H9 (cell line): Measurements from ENCODE around the gene IL3RA. TPM values are rescaled to one million over a fixed set of nuclear protein-coding genes. Genes with fewer than 3 reads are reported as not detected.

Experiments
- DNase-seq: peaks from one replicate; pipeline ENCODE4 v3.0.0-alpha.2; 2017
- H2AFZ ChIP-seq: one replicate; pipeline ENCODE4 v1.6.1; 2013; ENCODE audit warnings: mild to moderate bottlenecking, low read length, control low read depth, moderate library complexity
- H2AK5ac ChIP-seq: 2 replicates; pipeline ENCODE4 v1.6.1; 2013; ENCODE audit warnings: low read length, control low read depth, mixed read lengths; ENCODE audit not compliant: insufficient read length
- H2BK120ac ChIP-seq: one replicate; pipeline ENCODE4 v1.6.1; 2013; ENCODE audit warnings: low read depth, mild to moderate bottlenecking, low read length, control low read depth, inconsistent platforms; ENCODE audit not compliant: poor library complexity, severe bottlenecking
- H2BK12ac ChIP-seq: 2 replicates; pipeline ENCODE4 v1.6.1; 2013; ENCODE audit warnings: low read length, control low read depth, mixed read lengths, low read depth; ENCODE audit not compliant: insufficient read length
- H2BK15ac ChIP-seq: 2 replicates; pipeline ENCODE4 v1.6.1; 2013; ENCODE audit warnings: low read depth, low read length, control low read depth
- H2BK20ac ChIP-seq: one replicate; pipeline ENCODE4 v1.6.1; 2013; ENCODE audit warnings: low read depth, mild to moderate bottlenecking, low read length, control low read depth, inconsistent platforms; ENCODE audit not compliant: poor library complexity, severe bottlenecking
- H2BK5ac ChIP-seq: 2 replicates; pipeline ENCODE4 v1.6.1; 2013; ENCODE audit warnings: low read length, control low read depth, mixed read lengths; ENCODE audit not compliant: insufficient read length
- H3K14ac ChIP-seq: 2 replicates; pipeline ENCODE4 v1.6.1; 2013; ENCODE audit warnings: low read length, control low read depth; ENCODE audit not compliant: insufficient read depth
- H3K18ac ChIP-seq: 2 replicates; pipeline ENCODE4 v1.6.1; 2013; ENCODE audit warnings: low read depth, mild to moderate bottlenecking, mixed read lengths, low read length, control low read depth; ENCODE audit not compliant: insufficient read length
- H3K23ac ChIP-seq: 2 replicates; pipeline ENCODE4 v1.6.1; 2013; ENCODE audit warnings: low read length, control low read depth, mixed read lengths, low read depth; ENCODE audit not compliant: insufficient read length
- H3K23me2 ChIP-seq: 2 replicates; pipeline ENCODE4 v1.6.1; 2013; ENCODE audit warnings: low read depth, mild to moderate bottlenecking, mixed read lengths, low read length, control low read depth; ENCODE audit not compliant: insufficient read length, poor library complexity, severe bottlenecking
- H3K27ac ChIP-seq: 2 replicates; pipeline ENCODE4 v1.5.1; 2013; ENCODE audit warnings: low read length, control low read depth, mixed read lengths, low read depth; ENCODE audit not compliant: insufficient read length
- H3K27me3 ChIP-seq: 2 replicates; pipeline ENCODE4 v1.6.1; 2013; ENCODE audit warnings: low read length, control low read depth, inconsistent platforms; ENCODE audit not compliant: insufficient read depth
- H3K4ac ChIP-seq: 2 replicates; pipeline ENCODE4 v1.6.1; 2013; ENCODE audit warnings: low read depth, mild to moderate bottlenecking, control low read depth, inconsistent platforms, low read length, moderate library complexity
- H3K4me1 ChIP-seq: 2 replicates; pipeline ENCODE4 v1.6.1; 2013; ENCODE audit warnings: low read length, control low read depth, inconsistent platforms; ENCODE audit not compliant: insufficient read depth
- H3K4me2 ChIP-seq: 2 replicates; pipeline ENCODE4 v1.6.1; 2013; ENCODE audit warnings: low read length, control low read depth, mixed read lengths; ENCODE audit not compliant: insufficient read length, insufficient read depth
- H3K56ac ChIP-seq: 2 replicates; pipeline ENCODE4 v1.6.1; 2013; ENCODE audit warnings: low read depth, mild to moderate bottlenecking, mixed read lengths, low read length, control low read depth; ENCODE audit not compliant: insufficient read length
- H3K79me1 ChIP-seq: 2 replicates; pipeline ENCODE4 v1.6.1; 2013; ENCODE audit warnings: low read depth, mild to moderate bottlenecking, moderate library complexity, low read length, control low read depth, inconsistent platforms; ENCODE audit not compliant: insufficient read depth, poor library complexity, severe bottlenecking
- H3K79me2 ChIP-seq: 2 replicates; pipeline ENCODE4 v1.6.1; 2013; ENCODE audit warnings: low read length, control low read depth, inconsistent platforms; ENCODE audit not compliant: insufficient read depth
- H3K9ac ChIP-seq: 2 replicates; pipeline ENCODE4 v1.6.1; 2013; ENCODE audit warnings: low read length, control low read depth, mixed read lengths; ENCODE audit not compliant: insufficient read length; ENCODE audit errors: extremely low read depth
- H3K9me3 ChIP-seq: one replicate; pipeline ENCODE4 v1.6.1; 2013; ENCODE audit warnings: low read depth, low read length, inconsistent platforms; ENCODE audit not compliant: control insufficient read depth
- H3T11ph ChIP-seq: one replicate; pipeline ENCODE4 v1.6.1; 2013; ENCODE audit warnings: mild to moderate bottlenecking, low read length, control low read depth, inconsistent platforms
- H4K20me1 ChIP-seq: one replicate; pipeline ENCODE4 v1.6.1; 2013; ENCODE audit not compliant: control insufficient read depth, insufficient read length, insufficient read depth
- H4K5ac ChIP-seq: 2 replicates; pipeline ENCODE4 v1.6.1; 2013; ENCODE audit warnings: low read depth, mild to moderate bottlenecking, mixed read lengths, low read length, control low read depth; ENCODE audit not compliant: insufficient read length
- H4K8ac ChIP-seq: replicated peaks from 2 replicates; pipeline ENCODE4 v1.6.1; 2013; ENCODE audit warnings: low read length, control low read depth, mixed read lengths, low read depth; ENCODE audit not compliant: insufficient read length
- H4K91ac ChIP-seq: 2 replicates; pipeline ENCODE4 v1.6.1; 2013; ENCODE audit warnings: low read depth, mild to moderate bottlenecking, moderate library complexity, mixed read lengths, low read length, control low read depth; ENCODE audit not compliant: insufficient read length
- H3K27ac Mint-ChIP-seq, 3 experiments: 2 replicates in 2 of 3; 3 replicates in 1 of 3; pipeline ENCODE4 v1.8.0; 2020 to 2021; ENCODE audit warnings: mixed read lengths in 3 of 3, mild to moderate bottlenecking in 1 of 3, moderate library complexity in 1 of 3
- H3K27me3 Mint-ChIP-seq: 2 replicates; pipeline ENCODE4 v1.8.0; 2021; ENCODE audit warnings: low read depth, mild to moderate bottlenecking, moderate library complexity, mixed read lengths
- H3K36me3 Mint-ChIP-seq, 3 experiments: 2 replicates in 2 of 3; 3 replicates in 1 of 3; pipeline ENCODE4 v1.8.0; 2020 to 2021; ENCODE audit warnings: low read depth in 3 of 3, mixed read lengths in 3 of 3; ENCODE audit not compliant: insufficient read depth in 1 of 3
- H3K4me1 Mint-ChIP-seq, 2 experiments: 2 replicates each; pipeline ENCODE4 v1.8.0; 2020; ENCODE audit warnings: mixed read lengths in 2 of 2
- H3K4me3 Mint-ChIP-seq, 2 experiments: 2 replicates in 1 of 2; 3 replicates in 1 of 2; pipeline ENCODE4 v1.8.0; 2020 to 2021; ENCODE audit warnings: mild to moderate bottlenecking in 2 of 2, mixed read lengths in 2 of 2, moderate library complexity in 1 of 2
- H3K9me3 Mint-ChIP-seq, 2 experiments: 2 replicates in 1 of 2; 3 replicates in 1 of 2; pipeline ENCODE4 v1.8.0; 2020; ENCODE audit warnings: mild to moderate bottlenecking in 2 of 2, mixed read lengths in 2 of 2, moderate library complexity in 1 of 2
- CTCF ChIP-seq: fragments of 200-600 bp; sonication (generic); conservative IDR thresholded peaks from 3 replicates; pipeline ENCODE4 v1.8.0; 2021; ENCODE audit warnings: antibody characterized with exemption, mild to moderate bottlenecking
- WGBS: extraction: QIAGEN DNeasy Blood & Tissue Kit; methylation state at CpG from one replicate; pipeline ENCODE4 v1.1.7; 2013; ENCODE audit warnings: missing lambda C conversion rate, low lambda C conversion rate, mixed read lengths; ENCODE audit not compliant: insufficient read length; ENCODE audit errors: extremely low coverage; 5-methylcytosine and 5-hydroxymethylcytosine counted together
- total RNA-seq: library from RNA; stranded (reverse); gene quantifications from 2 replicates; pipeline ENCODE4 v1.2.1, GENCODE V29; 2021

IL3RA gene
- total RNA-seq, 1 experiment from 2014 or later: 0.24 TPM

GRCh38 chrX:1351981-1352714, 15.6 kb downstream of the IL3RA start:
- DNase-seq: no peak
- no peaks in the 10 kb centered on the region for H3K9me3 Mint-ChIP-seq
- no peak overlapping the region for H2BK12ac ChIP-seq
- H3K14ac ChIP-seq: no peak overlapping the region
- no peaks in the 10 kb centered on the region for H3K27me3 Mint-ChIP-seq
- no peak overlapping the region for H2AK5ac ChIP-seq
- H3K9me3 ChIP-seq: no peaks in the 10 kb centered on the region
- no peaks in the 10 kb centered on the region for H3K79me2 ChIP-seq
- H3K4me1 ChIP-seq: no peaks in the 10 kb centered on the region; the same call in 1 of the 2 replicates
- no peak overlapping the region for H2BK120ac ChIP-seq
- H4K5ac ChIP-seq: no peak overlapping the region
- no peak overlapping the region for H2AFZ ChIP-seq
- no peak overlapping the region for H3K27ac Mint-ChIP-seq
- no peaks in the 10 kb centered on the region for H4K20me1 ChIP-seq
- H3K27ac ChIP-seq: no peak overlapping the region
- peaks cover 10 to 15% of the 10 kb centered on the region in 2 experiments for H3K4me1 Mint-ChIP-seq
- no peak overlapping the region for H3K56ac ChIP-seq
- no peak overlapping the region for H3K23ac ChIP-seq
- no peak overlapping the region for H2BK5ac ChIP-seq
- H3K4me3 Mint-ChIP-seq: no peak overlapping the region
- H3K27me3 ChIP-seq: no peaks in the 10 kb centered on the region
- H3K18ac ChIP-seq: no peak overlapping the region
- H3K4ac ChIP-seq: no peak overlapping the region
- H3K9ac ChIP-seq: no peak overlapping the region
- H4K91ac ChIP-seq: no peak overlapping the region
- no peaks in the 10 kb centered on the region for H3K23me2 ChIP-seq
- H2BK15ac ChIP-seq: no peak overlapping the region
- no CpG with 5 or more reads among the region's 49 CpGs for WGBS
- H3T11ph ChIP-seq: no peak overlapping the region
- H3K36me3 Mint-ChIP-seq: peaks cover 2 to 8% (median 6%) of the 10 kb centered on the region in 3 experiments; a peak in 4 of 7 replicates
- H3K79me1 ChIP-seq: no peaks in the 10 kb centered on the region
- no peak overlapping the region for H3K4me2 ChIP-seq
- no peak overlapping the region for H2BK20ac ChIP-seq
- H4K8ac ChIP-seq: no peak overlapping the region
- no peak for TF ChIP-seq CTCF
